ENCODE results near the gene SPOUT1.

DNA sequence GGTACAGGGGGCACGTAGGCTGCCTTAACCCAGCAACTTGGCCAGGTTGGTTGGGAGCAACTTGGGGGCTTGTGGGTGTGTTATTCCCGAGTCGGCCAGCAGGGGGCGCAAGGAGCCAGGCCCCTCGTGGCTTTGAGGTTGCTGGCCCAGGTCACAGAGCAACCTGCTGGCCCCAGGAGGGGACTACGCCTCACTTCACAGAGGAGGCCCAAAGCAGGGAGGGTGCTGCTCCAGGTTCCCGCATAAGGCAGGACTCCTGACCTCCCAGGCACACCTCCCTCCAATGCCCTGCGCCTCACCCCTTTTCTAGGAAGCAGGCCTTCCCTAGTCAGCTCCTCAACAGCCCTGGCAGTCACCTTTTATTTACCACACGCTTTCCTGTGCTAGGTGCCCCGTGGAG is 34.1 kb upstream of the SPOUT1 start:
- TF ChIP-seq POLR2AphosphoS5 (IDR thresholded peaks at IDR 0.05; ENCODE audit: low read depth, low read length) (no peak), POLR2A (IDR thresholded peaks at IDR 0.05; ENCODE audit: low read depth, low read length) (no peak), TAF1 (IDR thresholded peaks at IDR 0.05; ENCODE audit: borderline replicate concordance, low read depth, low read length) (no peak)
